ENCODE measurements around the gene ZCCHC24.

The ZCCHC24 gene

DNA sequence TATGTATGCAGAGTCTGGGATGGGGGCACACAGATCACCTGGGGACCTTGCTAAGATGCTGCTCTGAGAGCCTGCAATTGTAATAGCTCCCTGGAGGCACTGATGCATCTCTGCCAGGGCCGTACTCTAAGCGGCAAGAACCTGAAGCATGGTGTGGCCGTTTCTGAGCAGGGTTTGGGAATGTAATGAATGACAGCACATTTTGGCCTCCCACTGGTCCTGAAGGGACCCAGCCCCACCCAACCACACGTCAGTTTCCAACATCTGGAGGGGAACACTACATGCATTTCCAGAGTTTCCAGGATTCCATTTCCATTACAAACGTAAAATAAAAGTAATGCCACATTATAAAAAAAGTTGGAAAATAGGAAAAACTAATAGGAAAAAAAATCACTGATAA, 14.0 kb downstream of the ZCCHC24 start:
- DNase-seq (ENCODE audit: low spot score), result no peak

DNA sequence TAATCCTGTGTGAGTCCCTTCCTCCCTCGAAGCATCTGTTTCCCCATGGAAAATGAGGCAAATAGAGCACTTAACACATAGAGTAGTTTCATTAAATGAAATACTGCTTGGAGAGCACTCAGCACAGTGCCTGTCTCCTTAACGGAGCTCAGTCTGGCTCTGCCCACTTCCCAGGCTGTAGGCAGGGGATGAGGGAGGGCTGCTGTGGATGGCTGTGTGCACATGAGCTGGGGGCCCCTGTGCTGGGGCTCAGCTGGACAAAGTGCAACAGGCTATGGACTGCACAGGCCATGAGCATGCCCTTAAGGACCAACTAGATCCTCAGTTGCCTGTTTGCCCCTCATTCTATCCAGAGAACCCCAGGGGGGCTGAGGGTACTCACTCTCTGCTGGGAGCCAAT, 14.5 kb downstream of the ZCCHC24 start:
- DNase-seq (ENCODE audit: low spot score), result no peak

DNA sequence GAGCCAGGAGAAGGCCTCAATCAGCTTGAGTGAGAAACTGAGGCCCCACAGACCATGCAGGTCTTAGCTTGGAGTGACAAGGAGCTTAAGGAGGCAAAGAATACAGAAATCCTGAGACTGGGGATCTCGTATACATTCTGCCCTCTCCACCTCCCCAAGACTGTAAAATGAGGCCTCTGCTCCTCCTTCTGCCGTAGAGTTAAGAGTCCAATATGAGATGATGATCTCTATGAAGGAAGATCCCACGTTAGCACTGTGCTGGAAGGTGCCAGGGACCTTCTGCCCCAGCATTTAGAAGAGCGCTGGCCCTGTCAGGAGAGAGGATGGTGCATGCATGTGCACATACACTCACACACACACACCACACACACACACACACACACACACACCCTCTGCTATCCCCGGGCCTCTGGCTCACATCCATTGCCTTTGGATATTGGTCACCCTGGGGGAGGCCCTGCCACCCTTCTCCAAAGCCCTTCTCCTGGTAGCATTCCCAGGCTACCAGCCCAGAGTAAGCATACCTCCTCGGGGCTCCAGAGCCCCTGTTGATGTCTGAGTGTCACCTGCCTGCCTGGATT, 15.0 kb downstream of the ZCCHC24 start:
- no peak for DNase-seq (ENCODE audit: low spot score)

DNA sequence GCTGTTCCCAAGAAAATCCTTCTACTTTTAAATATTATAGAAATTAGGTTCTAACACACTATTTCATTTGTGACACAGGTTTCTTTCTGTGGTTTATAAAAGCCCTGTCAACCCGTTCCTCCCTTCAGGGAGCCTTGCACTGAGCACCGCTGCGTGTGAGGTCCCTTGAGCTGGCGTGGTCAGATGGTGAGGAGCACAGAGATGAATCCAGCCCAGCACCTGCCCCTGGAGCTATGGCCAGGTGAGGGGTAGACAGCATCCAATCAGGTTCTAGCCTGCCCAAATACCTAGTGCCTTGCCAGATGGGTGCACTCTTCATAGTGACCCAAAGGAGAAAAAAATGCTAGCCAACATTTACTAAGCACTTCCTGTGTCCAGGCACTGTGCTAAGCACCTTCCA, 15.7 kb downstream of the ZCCHC24 start:
- DNase-seq (ENCODE audit: low spot score), result no peak

DNA sequence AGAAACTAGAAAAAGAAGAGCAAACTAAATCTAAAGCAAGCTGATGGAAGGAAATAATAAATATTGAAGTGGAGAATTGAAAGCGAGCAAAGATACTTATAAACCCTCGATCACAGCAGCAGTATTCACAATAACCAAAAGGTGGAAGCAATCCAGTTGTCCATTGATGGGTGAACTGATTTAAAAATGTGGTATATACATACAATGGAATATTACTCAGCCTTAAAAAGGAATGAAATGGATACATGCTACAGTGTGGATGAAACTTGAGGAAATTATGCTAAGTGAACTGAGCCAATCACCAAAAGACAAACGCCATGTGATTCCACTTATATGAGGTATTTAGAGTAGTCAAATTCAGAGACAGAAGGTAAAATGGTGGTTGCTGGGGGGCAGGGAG, 17.5 kb downstream of the ZCCHC24 start:
- DNase-seq (ENCODE audit: low spot score), result no peak

DNA sequence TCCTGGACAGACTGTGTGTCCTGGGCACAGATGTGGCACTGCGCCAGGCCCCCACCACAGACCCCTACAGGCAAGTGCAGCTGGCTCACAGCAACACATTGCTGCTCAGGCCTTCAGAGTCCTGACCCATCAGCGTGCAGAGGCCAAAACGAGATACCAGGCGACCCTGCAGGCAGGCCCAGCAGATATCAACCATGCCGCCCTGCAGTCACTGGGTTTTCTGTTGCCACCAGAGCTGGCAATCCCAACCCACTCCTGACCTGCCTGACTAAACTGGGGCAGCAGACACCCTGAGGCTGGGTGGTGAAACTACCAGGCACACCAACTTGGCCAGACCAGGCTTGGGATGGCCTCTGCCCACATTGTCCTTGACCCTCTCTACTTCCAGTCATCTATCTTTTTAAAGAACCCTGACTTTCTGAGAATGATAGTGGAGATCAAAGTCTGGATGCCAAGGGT, 20.3 kb downstream of the ZCCHC24 start:
- no peak for DNase-seq (ENCODE audit: low spot score)

DNA sequence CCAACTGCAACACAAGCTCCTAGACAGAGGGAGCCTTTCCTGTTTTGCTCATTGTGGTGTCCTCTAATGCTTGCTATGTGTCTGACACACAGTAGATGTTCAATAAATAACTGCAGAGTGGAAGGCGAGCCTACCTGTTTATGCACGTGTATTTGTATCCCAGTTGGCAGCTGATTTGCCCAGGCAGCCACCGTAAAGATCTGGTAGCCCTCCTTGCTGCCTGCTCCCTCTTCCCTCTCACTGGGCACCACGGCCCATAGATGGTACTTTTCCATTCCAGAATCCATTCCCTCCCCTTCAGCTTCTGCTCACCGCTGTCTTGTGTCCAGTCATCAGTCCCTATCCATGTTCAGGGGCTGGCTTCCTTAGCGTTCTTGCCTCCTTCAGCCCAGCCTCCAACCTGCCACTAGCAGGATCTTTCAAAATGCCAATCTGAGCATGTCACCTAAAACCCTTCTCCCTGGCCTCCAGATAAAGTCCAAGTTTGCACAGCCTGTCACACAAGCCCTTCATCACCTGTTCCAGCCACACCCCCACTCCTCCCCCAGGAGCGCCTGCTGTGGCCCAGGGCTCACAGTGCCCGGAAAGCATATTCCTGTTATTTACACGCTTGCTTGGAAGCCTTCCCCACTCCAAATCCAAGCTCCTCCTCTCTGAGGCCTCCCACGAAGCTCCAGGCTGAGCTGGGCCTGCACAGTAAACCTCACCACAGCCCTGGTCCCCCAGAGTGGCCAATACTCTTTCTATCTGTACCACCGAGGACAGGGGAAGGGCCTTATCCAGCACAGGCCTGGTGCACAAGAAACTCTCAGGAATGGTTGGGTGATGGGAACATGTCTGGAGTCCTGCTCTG, 21.0 kb downstream of the ZCCHC24 start:
- no peak for DNase-seq (ENCODE audit: low spot score)

DNA sequence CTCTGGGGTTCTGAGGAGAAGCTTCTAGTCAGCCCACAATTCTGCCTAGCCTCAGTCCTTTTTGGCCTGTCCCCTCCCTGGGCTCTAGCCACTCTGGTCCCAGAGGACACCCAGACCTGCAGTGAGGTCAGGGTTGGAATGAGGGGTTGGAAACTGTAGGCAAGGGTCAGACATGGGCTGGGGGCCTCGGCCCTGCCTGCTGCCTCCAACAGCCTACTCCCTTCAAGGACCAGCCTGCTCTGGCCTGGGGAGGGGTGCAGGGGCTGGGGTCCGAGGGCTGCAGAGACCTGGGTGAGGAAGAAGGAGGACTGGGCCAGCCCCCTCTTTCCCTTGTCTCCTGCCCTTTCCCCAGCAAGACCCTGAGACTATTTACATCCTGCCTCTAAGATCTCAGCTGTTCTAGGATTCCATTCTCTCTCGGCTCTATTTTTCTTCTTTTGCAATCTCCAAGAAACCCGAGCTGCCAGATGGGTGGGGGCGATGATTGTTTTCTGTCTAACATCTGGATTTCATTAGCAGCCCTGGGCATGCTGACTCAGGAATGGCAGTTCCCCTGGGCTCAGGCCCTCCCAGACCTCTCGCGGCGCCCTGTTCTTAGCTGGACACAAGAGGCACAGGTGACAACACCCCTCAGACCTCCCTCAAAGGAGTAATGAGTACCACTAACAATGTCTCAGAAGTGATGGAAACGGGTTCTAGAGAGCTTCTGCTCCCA, 23.1 kb downstream of the ZCCHC24 start:
- no peak for DNase-seq (ENCODE audit: low spot score)

DNA sequence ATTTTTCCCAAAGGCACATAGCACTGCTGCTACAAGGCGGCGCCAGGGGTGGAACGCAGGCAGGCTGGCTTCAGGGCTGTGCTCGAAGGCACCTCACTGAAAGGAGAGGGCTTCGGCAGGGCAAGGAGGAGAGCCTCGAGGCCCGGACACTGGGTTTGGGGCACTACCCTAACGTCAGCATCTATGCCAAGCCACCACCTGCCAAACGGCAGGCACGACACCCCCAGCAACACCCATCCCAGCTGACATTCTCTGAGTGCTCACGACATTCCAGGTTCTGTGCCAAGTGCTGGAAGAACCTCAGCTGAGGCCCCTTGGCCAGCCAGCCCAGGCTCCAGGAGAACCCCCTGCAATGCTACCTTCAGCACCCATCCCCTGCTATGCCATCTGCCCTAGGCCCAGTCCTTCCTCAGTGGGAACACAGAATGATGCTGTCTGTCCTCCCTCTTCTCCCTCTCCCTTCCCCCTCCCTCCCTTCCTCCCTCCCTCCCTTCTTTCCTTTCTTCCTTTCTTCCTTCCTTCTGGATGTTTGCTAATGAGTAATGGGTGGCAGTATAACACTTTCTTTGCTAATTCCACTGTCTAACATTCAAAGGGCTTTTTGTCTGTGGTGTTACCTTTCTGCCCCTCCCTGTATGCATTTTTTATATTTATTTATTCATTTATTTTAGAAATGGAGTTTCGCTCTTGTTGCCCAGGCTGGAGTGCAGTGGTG, 24.3 kb downstream of the ZCCHC24 start:
- DNase-seq (ENCODE audit: low spot score), result no peak

DNA sequence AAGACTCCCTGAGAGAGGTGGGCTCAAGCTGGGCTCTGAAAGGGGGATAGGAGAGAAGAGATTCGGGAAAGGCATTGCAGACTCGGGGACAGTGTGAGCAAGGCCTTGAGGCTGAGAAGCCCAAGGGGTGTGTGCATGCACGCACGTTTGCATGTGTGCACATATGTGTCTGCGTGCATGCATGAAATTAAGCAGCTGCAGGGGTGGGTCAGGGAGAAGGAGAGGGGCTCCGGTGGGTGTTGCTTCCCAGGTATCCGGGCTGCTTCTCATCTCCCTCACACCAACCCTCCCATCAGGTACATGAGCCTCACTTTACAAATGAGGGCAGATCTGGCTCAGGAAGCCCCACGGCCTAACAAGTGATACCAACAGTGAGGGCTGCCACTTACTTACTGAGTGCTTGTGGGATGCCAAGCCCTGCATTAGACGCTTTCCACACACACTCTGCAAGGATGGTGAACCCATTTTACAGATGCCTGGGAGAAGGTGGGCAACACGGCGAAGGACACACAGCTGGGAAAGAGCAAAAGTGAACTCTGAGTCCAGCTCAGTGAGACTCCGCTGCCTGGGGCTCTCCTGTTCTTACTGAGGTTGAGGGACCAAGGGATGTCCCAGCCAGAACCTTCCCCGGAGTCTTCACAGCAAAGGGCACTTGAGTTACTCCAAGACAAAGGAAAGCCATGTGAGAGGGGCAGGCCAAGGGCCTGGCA, 26.4 kb downstream of the ZCCHC24 start:
- DNase-seq (ENCODE audit: low spot score), result no peak

DNA sequence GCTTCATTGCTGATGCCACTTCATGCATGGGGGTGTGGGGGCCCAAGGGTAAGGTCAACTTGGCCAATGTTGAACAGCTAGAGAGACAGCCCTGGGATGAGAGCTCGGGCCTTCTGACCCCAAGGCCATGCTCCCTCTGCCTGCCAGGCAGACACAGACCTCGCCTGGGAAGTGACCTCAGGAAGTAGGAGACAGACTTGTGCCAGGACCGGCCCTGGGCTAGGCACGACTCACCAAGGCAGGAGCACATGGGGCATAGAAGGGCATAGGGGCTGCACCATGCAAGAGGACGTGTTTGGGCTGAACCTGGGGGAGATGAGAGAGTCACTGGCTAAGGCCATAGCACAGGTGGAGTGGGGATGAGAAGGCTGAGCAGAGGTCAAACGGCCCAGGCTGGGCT, 27.1 kb downstream of the ZCCHC24 start:
- no peak for DNase-seq (ENCODE audit: low spot score)

DNA sequence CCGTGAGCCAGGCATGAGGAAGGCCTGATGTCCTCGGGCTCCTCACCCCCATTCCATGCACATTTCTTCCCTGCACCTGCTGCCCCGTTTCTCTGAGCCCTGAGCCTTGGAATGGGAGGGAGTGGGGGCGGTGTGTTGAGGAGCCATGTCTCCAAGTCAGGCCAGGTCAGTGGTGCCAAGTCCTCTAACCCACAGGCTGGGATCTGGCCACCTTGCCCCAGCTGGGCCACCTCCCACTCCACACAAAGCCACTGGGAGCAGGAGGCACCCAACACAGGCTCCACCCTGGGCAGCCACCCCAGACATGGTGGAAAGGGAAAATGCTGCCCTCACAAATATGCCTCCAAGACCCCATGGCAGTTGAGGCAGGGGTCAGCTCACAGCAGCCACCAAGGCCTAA, 27.7 kb downstream of the ZCCHC24 start:
- DNase-seq (ENCODE audit: low spot score), result no peak

DNA sequence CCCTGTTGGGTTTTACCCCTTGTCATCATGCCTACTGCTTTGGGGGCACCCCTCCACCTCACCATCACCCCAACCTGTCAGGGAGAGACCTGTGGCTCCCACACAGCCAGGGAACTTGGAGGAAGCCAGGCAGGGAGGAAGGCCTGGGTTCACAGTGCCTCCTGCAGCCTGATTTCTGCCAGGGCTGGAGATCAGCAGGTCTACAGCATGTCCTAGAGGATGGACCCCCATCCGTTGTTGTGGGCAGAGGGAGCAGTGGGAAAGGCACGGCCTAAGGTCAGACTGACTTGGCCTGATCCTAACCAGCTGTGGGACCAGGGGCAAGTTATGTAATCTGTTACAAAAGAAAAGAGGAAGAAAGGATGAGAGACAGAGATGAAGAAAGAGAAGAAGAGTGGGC, 28.2 kb downstream of the ZCCHC24 start:
- no peak for DNase-seq (ENCODE audit: low spot score)

DNA sequence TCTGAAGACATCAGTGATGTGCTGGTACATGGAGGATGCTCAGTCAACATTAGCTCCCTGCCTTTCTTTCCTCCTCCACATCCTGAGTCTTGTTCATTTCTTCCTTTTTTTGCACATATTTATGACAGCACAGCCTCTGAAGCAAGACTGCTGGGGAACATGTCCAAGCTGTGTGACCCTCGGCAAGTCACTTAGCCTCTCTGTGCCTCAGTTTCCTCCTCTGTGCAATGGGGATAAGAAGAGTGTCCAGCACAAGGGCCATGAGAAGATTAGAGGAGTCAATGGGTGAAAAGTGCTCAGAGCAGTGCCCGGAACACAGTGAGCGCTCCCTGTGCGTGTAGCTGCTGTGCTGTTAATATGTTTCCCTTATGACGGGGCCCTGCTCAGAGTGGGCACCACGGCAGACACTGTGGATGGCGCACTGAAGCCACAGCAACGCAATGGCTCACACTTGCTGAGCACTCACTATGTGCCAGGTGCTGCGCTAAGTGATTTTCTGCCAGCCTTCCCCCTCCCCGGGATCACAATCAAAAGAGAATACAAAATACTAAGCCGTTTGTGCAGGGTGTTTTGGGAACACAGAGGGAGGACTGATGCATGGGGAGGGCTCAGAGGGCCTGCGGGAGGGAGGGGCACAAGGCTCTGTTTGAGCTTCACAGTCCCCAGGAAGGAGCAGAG, 28.7 kb downstream of the ZCCHC24 start:
- DNase-seq (ENCODE audit: low spot score), result no peak

DNA sequence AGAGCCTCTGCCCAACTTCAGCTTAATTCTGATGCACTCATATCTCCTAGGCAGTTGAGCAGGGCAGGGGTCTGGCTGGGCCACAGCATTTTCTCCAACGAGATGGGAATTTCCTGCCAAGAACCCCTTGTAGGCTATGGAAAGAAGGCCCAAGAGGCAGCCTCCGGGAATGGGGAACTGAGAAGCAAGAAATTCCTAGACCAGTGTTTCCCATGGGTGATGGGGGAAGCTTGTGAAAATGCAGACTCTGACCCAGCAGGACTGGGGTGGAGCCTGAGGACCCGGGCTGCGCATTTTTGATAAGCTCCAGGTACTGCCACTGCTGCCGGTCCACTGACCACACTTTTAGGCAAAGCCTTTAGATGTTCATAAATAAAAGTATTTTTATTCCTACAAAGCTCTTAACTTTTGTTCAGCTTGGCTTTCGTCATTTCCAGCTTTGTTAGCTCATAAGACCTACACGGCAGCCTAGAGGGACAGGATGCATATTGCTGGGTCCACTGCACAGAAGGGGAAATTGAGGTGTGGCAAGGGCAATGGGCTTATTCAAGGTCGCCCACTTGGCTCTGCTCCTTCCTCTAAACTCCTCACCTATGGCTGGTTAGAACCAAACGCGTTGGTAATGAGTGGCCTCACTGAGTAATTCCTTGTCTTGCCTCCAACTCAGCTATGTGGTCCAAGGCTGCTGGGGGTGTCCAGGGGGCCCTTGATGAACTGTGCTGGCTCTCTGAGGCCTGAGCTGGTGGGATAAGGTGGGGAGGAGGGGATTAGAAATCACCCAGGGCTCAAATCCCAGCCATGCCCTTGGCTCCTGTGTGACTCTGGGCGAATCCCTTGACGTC, 29.5 kb downstream of the ZCCHC24 start:
- no peak for DNase-seq (ENCODE audit: low spot score)

DNA sequence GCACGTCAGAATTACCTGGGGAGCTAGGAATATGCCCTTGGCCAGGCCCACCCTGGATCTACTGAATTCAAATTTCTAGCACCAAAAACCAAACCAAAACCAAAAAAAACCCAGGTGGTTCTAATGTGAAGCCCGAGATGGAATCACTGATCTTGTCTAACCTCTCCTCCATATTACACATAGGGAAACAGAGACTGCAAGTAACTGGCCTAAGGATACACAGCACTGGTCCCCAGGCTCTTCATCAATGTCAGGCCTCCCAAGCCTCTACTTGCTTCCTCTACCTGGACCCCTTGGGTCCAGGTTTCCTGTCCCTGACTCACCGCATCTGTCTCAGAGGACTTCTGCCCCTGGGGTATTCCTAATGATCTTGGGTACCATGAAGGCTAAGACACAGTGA, 30.7 kb downstream of the ZCCHC24 start:
- no peak for DNase-seq (ENCODE audit: low spot score)

DNA sequence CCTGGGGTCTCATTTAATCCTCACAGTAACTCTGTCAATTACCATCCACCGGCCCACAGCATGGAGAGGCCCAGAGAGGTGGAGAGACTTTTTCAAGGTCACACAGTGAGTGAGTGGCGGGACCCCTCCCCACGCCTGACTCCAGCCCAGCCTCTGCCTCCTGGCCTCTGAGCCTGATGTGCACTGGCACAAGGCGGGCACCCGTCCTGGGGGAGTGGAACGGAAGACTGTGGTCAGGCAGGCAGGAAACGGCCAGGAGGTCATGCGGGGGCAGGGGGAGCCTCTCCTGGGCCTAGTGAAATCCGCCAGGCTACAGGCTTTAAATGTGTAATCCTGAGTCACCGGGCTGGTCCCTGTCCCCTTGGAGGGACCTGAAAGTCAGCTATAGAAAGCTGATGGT, 32.2 kb downstream of the ZCCHC24 start:
- no peak for DNase-seq (ENCODE audit: low spot score)

DNA sequence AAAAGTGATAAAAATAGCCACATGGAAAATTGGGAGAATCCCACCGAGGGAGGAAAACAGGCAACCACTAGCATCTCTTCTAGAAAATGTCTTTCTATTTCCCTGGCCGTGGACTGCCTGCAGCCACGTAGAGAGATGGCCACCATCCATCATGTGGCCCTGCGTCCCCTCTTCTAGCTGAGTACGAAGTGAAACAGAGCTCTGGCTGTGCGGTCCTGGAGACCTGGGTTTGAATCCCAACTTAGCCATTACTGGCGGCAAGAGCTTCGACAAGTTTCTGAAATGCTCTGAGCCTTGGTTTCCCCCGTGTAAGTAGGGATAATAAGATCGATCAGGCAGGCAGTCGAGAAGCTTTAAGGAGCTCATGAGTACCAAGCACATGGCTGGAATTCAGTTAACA, 32.9 kb downstream of the ZCCHC24 start:
- no peak for DNase-seq (ENCODE audit: low spot score)

DNA sequence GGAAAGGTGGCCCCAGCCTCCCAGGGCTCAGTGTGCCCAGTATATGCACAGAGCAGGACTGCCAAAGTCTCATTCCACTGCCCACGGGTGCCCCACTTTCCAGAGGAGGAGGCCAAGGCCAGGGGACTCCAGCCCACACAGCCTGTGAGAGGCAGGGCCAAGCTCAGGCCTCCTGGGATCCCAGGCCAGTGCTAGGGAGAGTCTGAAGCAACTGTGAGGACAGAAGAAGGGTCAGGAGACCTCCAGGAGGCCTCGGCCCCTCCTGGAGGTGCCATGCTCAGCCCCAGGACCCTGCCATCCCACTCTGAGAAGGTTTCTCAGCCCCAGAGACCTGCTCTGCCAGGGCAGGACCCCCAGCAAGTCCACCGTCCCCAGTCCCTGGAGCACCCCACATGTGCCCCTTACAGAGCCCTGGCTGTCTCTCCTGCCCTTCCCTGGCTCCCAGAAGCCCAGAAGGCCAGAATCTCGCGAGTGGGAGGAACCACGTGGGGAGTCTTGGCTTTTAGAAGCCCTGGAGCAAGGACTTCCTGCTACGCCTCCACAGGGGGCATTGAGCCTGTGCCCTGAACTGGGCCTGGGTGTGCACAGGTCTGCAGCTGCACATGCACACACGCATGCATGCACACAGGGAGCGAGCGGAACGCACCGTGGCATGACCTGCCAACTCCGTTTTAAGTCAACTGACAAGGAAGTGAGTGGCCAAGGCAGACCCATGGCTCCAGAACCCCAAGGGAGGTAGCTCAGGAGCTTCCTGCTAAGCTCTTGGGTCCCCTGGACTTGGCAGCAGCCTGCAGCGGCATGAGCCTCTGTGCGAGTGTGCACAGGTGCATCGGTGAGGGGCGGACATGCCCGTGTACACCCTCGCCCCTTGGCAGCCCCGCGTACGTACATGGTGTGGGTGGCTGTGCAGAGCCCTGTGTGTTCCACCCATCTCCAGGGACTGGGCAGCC, 33.6 kb downstream of the ZCCHC24 start:
- no peak for DNase-seq (ENCODE audit: low spot score)

Measured in hematopoietic multipotent progenitor cell treated with erythropoietin and hydrocortisone succinate and interleukin-3 and kit ligand, for 17 days (in vitro differentiated cells).